GM19035 (cell line): Measurements from ENCODE around the gene FKBP4.

Experiments
- ATAC-seq: cut with Tn5 transposase; IDR thresholded peaks from one replicate; pipeline ENCODE4 v1.9.1; 2021; ENCODE audit not compliant: unreplicated experiment

Gene FKBP4

GRCh38 chr12:2812290-2813213 is 17.8 kb downstream of the FKBP4 start, which contains the start of gene ITFG2:
TSS of gene ITFG2 (plus strand) at chr12:2812668. CDS start at chr12:2812761, 93 bp downstream.
- peak; percentile 93 for ATAC-seq

GRCh38 chr12:2813214-2814185 is 18.7 kb downstream of the FKBP4 start:
- ATAC-seq: peak; percentile 30

- no peak for ATAC-seq
Measured at GRCh38 chr12:2819810-2820209, 25.0 kb downstream of the FKBP4 start.

- no peak for ATAC-seq
Measured at GRCh38 chr12:2820432-2820831, 25.7 kb downstream of the FKBP4 start.

DNA sequence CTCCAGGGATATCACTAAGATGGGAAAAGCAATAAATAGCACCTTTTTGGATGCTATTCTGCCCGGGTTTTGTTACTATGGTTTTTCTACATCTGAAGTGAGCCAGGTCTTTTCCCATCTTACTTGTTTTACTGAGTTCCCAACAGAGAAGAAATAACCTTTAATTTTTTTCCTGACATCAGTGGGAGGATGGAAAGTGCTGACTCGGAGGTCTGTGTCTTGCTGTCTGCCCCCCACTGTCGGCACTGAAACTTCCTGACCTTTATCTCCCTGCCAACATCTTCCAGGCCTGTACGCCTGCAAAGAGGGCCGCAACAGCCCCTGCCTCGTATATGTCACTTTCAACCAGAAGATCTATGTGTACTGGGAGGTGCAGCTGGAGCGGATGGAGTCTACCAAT is 28.7 kb downstream of the FKBP4 start:
- ATAC-seq: no peak

GRCh38 chr12:2824541-2824940 is 29.8 kb downstream of the FKBP4 start:
- ATAC-seq: no peak

DNA sequence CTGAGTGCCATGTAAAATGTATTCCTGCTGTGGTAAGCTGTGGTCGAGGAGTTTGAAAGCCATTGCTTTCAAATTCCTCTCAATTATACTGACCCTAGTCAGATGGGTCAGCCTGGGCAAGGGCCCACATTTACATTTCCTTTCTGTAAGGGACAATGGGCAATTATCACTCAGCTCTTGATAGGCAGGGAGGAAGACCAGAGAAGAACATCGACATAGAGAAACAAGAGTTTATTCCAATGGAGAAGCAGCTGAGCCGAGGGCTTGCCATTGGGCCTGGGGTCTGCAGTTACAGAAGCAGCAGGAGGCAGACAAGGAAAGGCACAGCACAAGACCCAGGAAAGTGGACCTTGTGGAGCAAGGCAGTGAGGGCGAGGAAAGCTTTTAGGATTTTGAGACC is 30.4 kb downstream of the FKBP4 start:
- no peak for ATAC-seq

DNA sequence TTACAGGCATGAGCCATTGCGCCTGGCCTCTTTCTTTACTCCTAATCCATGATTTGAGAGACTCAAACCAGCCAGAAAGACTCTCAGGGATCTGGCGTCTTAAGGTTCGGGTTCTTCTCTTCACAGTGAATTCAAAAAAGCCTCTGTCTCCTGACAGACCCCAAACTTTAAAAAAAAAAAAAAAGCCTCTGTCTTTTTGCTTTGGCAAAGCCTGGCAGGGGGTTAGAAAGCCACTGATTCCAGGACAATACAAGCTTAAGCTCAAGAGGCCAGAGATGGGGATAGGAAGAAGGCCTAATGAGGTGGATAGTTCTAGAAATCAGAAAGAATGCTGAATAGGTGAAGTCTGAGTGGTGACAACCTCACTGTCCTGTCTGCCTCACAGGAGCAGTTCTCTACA is 31.3 kb downstream of the FKBP4 start:
- no peak for ATAC-seq

DNA sequence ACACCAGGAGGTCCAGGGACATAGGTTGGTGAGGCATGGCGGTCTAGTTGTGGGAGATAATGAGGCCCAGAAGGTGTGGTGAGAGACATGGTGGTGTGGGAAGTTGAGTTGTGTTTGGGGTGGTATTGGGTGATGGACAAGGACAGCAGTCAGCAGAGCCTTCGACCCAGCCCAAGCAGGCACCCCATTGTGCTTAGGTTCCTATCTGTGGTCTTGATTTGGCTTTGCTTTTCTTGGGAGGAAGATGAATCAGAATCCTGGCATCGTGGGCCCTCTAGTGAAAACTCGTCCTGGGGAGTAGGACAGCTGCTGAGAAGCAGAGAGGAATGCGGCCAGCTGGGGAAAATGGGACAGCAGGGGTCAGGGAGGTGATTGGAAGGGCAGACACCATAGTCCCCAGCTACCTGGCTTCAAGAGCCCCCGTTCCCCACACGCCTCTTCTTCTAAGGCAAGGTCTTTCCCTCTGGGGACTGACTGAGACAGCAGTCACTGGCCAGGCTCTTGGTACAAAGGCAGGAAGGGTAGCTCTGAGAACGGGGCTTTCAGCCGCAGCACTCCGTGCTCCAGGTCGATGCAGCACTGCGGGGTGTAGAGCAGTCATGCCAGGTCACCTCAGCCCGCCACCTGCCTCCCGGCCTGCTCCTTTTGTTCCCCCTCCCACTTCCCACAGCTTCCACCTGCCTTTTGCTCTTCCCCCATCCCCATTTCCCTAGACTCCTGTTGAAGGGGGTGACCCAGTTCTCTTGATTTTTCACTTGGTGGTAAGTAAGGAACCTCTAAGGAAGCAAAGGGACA is 32.1 kb downstream of the FKBP4 start:
- no peak for ATAC-seq

DNA sequence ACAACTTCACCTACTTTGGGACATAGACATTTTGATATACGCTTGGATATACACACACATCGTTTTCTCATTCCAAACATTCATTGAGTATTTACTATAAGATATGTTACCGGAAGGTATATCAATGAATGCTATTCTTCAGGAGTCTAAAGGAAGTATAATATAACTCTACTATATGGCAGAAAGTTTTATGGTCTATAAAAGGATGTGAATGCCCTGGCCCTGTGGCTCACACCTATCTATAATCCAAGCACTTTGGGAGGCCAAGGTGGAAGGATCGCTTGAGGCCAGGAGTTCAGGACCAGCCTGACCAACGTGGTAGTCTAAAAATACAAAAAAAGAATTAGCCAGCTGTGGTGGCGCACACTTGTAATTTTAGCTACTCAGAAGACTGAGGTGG is 34.5 kb downstream of the FKBP4 start:
- ATAC-seq: no peak

- no peak for ATAC-seq
Measured at GRCh38 chr12:2832550-2833127, 37.9 kb downstream of the FKBP4 start.

GRCh38 chr12:2833327-2833726 is 38.6 kb downstream of the FKBP4 start:
- no peak for ATAC-seq

GRCh38 chr12:2833810-2834209 is 39.0 kb downstream of the FKBP4 start:
- no peak for ATAC-seq

DNA sequence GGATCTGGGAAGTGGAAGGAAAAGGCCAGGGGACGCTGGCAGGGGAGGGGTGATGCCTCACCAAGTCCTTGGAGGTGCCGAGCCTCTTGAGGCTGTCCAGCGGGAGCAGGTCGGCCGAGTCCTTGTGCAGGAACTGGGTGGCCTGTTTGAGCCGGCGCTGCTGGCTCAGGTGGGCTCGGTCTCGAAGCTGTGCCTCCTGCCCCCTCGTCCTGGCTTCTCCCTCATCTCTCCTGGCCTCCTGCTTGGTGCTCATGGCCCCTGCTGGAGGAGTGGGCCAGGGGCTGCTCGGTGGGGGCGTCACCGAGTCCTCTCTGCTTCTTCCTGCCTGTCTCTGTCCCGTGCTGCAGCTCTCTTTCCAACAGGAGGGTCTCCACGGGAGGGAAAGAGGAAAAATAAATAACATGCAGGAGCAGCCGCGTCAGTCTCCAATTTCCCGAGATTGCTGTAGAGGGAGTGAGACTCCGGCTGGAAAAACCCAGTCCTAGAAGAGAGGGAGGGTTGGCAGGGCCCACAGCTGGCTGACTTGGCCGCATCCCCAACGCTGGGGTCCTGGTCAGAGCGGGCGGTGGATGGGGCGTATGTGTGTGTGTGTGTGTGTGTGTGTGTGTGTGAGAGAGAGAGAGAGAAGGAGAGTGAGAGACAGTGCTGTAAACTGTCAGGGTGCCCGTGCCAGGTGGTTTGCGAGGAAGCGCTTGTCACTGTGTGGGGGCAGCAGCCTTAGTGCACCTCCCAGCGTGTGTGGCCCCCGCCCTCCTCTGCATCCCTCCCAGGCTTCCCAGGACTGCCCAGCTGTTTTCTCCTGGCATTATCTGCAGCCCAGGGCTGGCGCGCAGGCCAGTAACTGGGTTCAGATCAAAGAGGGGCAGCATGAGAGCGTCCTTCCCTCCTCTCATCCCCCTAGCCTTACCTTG is 40.1 kb downstream of the FKBP4 start, which contains the start of gene NRIP2:
Gene NRIP2, minus strand, starts transcription at position 455 of the 911 bp plus-strand sequence. Its CDS starts 52 bp downstream, at position 403.
- no peak for ATAC-seq

- ATAC-seq: no peak
Measured at GRCh38 chr12:2835691-2836403, 41.1 kb downstream of the FKBP4 start.

DNA sequence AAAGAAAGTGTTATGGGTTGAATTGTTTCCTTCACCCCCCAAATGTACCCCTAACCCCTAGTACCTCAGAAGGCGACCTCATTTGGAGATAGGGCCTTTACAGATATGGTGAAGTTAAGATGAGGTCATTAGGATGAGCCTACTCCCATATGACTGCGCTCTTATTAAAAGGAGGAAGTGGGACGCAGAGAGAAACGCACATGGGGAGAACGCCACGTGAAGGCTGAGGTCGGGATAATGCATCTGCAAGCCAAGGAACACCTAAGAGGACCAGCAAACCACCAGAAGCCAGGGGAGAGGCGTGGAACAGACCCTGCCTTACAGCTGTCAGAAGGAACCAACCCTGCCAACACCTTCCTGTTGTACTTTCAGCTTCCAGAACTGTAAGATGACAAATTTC is 41.8 kb downstream of the FKBP4 start:
- ATAC-seq: no peak

GRCh38 chr12:2841056-2841650 is 46.4 kb downstream of the FKBP4 start:
- ATAC-seq: no peak

DNA sequence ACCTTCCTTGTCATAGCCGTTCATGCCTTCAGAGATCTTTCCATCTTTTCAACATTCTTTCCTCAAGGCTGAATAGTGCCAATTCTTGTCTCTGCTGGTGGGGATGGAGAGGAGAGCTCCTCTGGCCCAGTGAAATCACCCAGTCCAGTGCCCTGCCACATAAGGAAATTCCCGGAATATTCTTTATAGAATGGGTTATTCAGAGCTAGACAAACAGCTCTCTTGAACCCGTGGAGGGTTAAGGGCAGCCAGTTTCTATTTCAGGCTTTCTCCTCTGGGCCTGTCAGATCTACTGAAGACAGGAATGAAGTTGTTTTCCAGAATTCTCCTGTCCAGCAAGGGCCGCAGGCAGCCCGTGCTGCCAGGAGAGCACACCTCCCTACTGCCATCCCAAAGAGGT is 48.2 kb downstream of the FKBP4 start:
- ATAC-seq: no peak
